ENCODE data around the gene PRKAR2B. TPM values are rescaled to one million over a fixed set of nuclear protein-coding genes. Genes with fewer than 3 reads are reported as not detected.
A peak's percentile ranks its signal among the peaks of the same experiment; 100 is the strongest.

Gene PRKAR2B
- total and polyA plus RNA-seq, 4 donors, result 3.5 to 15.0 (median 5.8) TPM

- WGBS, 2 donors, result 74 to 85% methylated on average over 7 of the region's 7 CpGs
- peak overlapping the region in 1 of 2 donors; percentile 45 for H3K27ac ChIP-seq (ENCODE audit: low read depth in 1 of 2, low read length in 1 of 2)
- DNase-seq (no peak), ATAC-seq (ENCODE audit: insufficient read depth, low FRiP score) (no peak)
- no peak overlapping the region for H3K4me3 ChIP-seq
- H3K36me3 ChIP-seq (ENCODE audit: control insufficient read depth in 4 of 4, insufficient read depth in 4 of 4, low read length in 4 of 4), result no peaks in the 10 kb centered on the region
- no peak overlapping the region for H3K9ac ChIP-seq (ENCODE audit: insufficient read depth in 1 of 2, low read length in 2 of 2)
- TF ChIP-seq CTCF (IDR thresholded peaks at IDR 0.05; ENCODE audit: control extremely low read depth, extremely low read depth), result no peak
- no peaks in the 10 kb centered on the region for H3K9me3 ChIP-seq (ENCODE audit: control insufficient read depth in 4 of 4, insufficient read depth in 3 of 4, low read length in 3 of 4)
- H3K27me3 ChIP-seq (ENCODE audit: control insufficient read depth in 3 of 3, insufficient read depth in 3 of 3, low read length in 2 of 3), result no peaks in the 10 kb centered on the region
- peaks cover 0 to 5% (median 0%) of the 10 kb centered on the region in 5 donors for H3K4me1 ChIP-seq (ENCODE audit: control insufficient read depth in 5 of 5, insufficient read depth in 5 of 5, low read length in 5 of 5)
Observed at GRCh38 chr7:107064255-107064654, 19.8 kb downstream of the PRKAR2B start.

GRCh38 chr7:107065929-107066247 is 21.4 kb downstream of the PRKAR2B start:
- ATAC-seq (ENCODE audit: insufficient read depth, low FRiP score) (no peak), DNase-seq (no peak)
- no peaks in the 10 kb centered on the region for H3K36me3 ChIP-seq (ENCODE audit: control insufficient read depth in 4 of 4, insufficient read depth in 4 of 4, low read length in 4 of 4)
- no peak overlapping the region for H3K27ac ChIP-seq (ENCODE audit: low read depth in 1 of 2, low read length in 1 of 2)
- H3K4me1 ChIP-seq (ENCODE audit: control insufficient read depth in 5 of 5, insufficient read depth in 5 of 5, low read length in 5 of 5), result peaks cover 0 to 5% (median 0%) of the 10 kb centered on the region in 5 donors
- TF ChIP-seq CTCF (IDR thresholded peaks at IDR 0.05; ENCODE audit: control extremely low read depth, extremely low read depth), result no peak
- no peak overlapping the region for H3K4me3 ChIP-seq
- 87 to 91% methylated on average over 4 of the region's 4 CpGs for WGBS, 2 donors
- H3K9ac ChIP-seq (ENCODE audit: insufficient read depth in 1 of 2, low read length in 2 of 2), result no peak overlapping the region
- no peaks in the 10 kb centered on the region for H3K9me3 ChIP-seq (ENCODE audit: control insufficient read depth in 4 of 4, insufficient read depth in 3 of 4, low read length in 3 of 4)
- no peaks in the 10 kb centered on the region for H3K27me3 ChIP-seq (ENCODE audit: control insufficient read depth in 3 of 3, insufficient read depth in 3 of 3, low read length in 2 of 3)

- Histone ChIP-seq H3K4me1 (ENCODE audit: control insufficient read depth in 5 of 5, insufficient read depth in 5 of 5, low read length in 5 of 5) (peaks cover 0 to 5% (median 0%) of the 10 kb centered on the region in 5 donors), H3K36me3 (ENCODE audit: control insufficient read depth in 4 of 4, insufficient read depth in 4 of 4, low read length in 4 of 4) (no peaks in the 10 kb centered on the region), H3K27ac (ENCODE audit: low read depth in 1 of 2, low read length in 1 of 2) (no peak overlapping the region), H3K27me3 (ENCODE audit: control insufficient read depth in 3 of 3, insufficient read depth in 3 of 3, low read length in 2 of 3) (no peaks in the 10 kb centered on the region), H3K9me3 (ENCODE audit: control insufficient read depth in 4 of 4, insufficient read depth in 3 of 4, low read length in 3 of 4) (no peaks in the 10 kb centered on the region), H3K4me3 (no peak overlapping the region), H3K9ac (ENCODE audit: insufficient read depth in 1 of 2, low read length in 2 of 2) (no peak overlapping the region)
- DNase-seq (no peak), ATAC-seq (ENCODE audit: insufficient read depth, low FRiP score) (no peak)
- no peak for TF ChIP-seq CTCF (IDR thresholded peaks at IDR 0.05; ENCODE audit: control extremely low read depth, extremely low read depth)
- 84% methylated on average over 3 of the region's 3 CpGs for WGBS, 2 donors
Observed at GRCh38 chr7:107068156-107068555, 23.7 kb downstream of the PRKAR2B start.

GRCh38 chr7:107069457-107069856 is 25.0 kb downstream of the PRKAR2B start:
- WGBS, 2 donors, result 65 to 70% methylated on average over 4 of the region's 4 CpGs
- H3K4me1 ChIP-seq (ENCODE audit: control insufficient read depth in 5 of 5, insufficient read depth in 5 of 5, low read length in 5 of 5), result peaks cover 0 to 2% (median 0%) of the 10 kb centered on the region in 5 donors
- TF ChIP-seq CTCF (IDR thresholded peaks at IDR 0.05; ENCODE audit: control extremely low read depth, extremely low read depth), result no peak
- no peak overlapping the region for H3K9ac ChIP-seq (ENCODE audit: insufficient read depth in 1 of 2, low read length in 2 of 2)
- H3K36me3 ChIP-seq (ENCODE audit: control insufficient read depth in 4 of 4, insufficient read depth in 4 of 4, low read length in 4 of 4), result no peaks in the 10 kb centered on the region
- H3K4me3 ChIP-seq, result no peak overlapping the region
- DNase-seq (no peak), ATAC-seq (ENCODE audit: insufficient read depth, low FRiP score) (no peak)
- H3K27ac ChIP-seq (ENCODE audit: low read depth in 1 of 2, low read length in 1 of 2), result no peak overlapping the region
- H3K27me3 ChIP-seq (ENCODE audit: control insufficient read depth in 3 of 3, insufficient read depth in 3 of 3, low read length in 2 of 3), result no peaks in the 10 kb centered on the region
- H3K9me3 ChIP-seq (ENCODE audit: control insufficient read depth in 4 of 4, insufficient read depth in 3 of 4, low read length in 3 of 4), result no peaks in the 10 kb centered on the region
